SIG-M5 treated with dmso at 0.1 percent for 504 hours (cell line): ENCODE data around the gene IMMP2L.
A peak's percentile ranks its signal among the peaks of the same experiment; 100 is the strongest.

Source experiments
- DNase-seq: peaks from one replicate; lab custom pipeline; 2025; ENCODE audit not compliant: unreplicated experiment; lab: John Stamatoyannopoulos, UW

IMMP2L gene

DNA sequence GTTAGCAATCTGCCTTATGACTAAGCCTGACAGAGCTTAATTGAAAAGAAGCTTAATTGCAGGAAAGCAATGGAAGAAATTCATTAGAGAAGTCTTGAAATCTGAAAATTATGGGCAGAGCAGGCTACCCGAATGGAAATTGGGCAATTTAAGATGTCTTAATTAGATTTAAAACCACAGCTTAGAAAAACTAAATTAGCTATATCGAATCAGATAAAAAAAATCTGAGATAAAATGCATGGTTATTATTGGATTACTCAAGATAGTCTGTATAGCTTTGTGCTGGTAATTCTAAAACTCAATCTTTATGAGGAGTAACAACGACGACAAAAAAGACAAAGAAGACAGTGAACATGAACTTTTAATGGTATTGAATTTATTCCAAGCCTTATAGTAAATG lies 719.5 kb downstream of the IMMP2L start:
- DNase-seq = no peak

DNA sequence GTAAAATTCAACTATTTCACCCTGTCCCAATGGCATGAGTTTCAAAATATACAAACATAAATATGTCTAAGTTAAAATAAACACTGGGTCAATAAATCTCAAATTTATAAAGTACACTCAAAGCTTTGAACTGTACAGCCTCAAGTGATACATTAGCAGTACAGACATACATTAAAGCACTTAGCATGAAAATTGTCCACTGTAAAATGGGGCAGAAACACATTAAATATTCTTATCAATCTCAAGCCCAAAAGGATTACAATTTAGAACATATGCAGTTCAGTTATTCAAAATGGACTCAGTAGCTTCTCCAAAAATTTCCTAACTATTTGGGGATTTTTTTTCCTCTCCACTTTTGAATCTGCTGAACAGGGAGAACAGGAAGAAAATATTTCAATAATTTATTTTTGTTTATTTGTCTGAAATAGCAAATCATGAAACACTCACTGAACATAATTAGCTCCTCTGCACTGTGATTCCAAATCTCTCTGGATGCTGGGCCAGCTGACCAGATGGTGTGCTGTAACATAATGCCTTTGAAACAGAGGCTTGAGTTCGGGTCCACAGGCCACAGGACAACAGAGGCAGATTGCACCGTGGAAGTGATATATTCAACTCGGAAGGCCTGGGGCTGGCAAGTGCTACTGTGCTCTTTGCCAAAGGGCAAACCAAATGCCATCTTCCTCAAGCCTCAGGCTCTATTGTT lies 720.3 kb downstream of the IMMP2L start:
- no peak for DNase-seq

DNA sequence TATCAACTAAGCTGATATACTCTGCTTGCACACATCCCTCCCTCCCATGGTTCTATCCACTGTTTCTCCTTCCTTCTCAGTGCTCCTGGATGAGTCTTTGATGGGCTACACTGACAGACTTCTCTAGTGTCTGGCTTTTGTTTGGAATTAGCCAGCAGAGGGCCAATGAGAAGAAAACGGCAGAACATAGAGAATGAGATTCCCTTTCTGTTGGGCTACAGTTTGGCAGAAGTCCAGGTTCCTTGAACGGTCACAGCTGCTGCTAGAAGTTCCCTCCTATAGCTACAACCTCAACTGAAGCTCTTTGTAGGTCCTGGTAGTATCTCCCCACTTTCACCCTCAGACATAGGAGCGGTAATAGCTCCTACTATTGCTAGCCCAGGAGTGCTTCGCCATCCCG lies 722.4 kb downstream of the IMMP2L start:
- peak; percentile 39 for DNase-seq

DNA sequence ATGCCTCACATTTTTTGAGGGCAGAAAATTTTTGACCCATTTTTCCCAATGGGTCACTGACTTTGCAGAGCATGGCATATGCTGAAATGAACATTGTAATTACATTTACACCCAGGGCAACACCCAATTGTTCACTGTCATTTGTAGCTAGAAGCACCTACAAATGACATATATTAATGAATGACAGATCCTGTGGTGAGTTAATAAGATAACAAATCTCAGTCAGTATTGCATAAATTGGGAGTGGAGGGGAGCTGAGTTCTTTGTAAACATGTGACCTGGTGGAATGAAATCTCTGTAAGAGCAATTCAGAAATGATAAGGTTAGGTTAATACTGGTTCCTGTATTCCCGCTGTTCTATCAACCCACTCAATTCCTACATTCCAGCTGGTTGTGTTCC lies 726.4 kb downstream of the IMMP2L start:
- DNase-seq = no peak

DNA sequence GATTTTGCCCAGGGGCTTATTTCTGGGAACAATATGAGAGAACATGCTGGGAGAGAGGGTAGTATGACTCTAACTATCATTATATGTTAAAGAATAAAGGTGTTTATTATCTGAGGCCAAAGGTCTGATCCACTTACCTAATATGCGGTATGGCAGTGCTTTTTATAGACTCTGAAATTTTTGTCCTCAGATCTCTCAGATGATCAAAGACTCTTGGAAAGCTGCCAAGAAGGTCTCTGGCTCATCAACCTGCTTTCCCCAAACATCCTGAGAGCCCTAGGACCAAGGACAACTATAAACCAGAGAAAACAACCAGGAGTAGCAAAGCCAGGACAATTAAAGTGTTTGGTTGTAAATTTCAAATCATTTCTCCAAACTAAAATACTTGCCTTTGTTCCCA lies 727.1 kb downstream of the IMMP2L start:
- DNase-seq = no peak

DNA sequence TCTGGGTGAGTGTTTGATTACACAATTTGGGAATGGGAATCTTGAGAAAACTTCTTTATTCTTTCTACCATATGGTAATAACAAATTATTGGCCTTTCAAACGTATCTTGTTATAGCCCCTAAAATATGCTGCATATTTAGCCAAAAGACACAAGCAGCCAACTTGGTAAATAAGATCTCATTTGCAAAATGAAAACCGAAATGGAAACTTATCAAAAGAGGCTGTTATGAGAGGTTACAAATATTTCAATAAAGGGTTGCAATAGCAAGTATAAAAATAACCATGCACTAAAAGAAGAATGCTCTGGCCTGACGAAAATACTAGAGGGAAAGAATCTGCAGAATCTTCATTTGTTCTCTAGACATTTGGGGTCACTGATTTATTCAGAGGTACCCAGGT lies 730.9 kb downstream of the IMMP2L start:
- DNase-seq = no peak

DNA sequence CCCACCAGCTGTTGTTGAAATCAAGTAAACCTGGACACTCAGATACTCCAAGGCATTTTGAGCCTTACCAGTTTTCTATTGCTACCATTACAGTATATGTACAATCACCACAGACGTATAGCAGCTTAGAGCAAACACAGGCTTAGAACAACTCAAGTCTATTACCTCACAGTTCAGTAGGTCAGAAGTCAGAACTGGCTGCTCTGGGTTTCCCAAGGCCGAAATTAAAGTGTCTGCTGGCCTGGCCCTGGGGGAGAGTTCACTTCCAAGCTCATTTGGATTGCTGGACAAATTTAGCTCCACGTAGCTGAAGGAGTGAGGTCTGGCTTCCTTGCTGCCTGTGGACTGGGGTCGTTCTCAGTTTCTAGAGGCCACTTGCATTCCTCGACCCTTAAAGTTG lies 731.5 kb downstream of the IMMP2L start:
- peak; percentile 8 for DNase-seq

DNA sequence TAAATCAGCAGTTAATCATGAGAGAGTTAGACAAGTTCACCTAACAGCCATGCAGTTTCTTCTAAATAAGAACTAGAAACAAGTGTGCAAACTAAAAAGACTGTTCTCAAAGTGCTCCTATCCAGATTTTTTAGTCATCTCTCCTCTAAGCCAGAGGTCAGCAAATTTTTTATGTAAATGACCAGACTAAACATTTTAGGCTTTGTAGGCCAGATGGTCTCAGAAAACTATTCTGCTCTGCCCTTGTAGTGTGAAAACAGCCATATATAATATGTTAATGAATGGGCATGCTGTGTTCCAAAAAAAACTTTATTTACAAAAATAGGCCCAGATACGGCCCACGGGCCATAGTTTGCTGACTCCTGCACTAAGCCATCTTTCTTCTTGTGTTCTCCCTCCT lies 734.4 kb downstream of the IMMP2L start:
- no peak for DNase-seq

DNA sequence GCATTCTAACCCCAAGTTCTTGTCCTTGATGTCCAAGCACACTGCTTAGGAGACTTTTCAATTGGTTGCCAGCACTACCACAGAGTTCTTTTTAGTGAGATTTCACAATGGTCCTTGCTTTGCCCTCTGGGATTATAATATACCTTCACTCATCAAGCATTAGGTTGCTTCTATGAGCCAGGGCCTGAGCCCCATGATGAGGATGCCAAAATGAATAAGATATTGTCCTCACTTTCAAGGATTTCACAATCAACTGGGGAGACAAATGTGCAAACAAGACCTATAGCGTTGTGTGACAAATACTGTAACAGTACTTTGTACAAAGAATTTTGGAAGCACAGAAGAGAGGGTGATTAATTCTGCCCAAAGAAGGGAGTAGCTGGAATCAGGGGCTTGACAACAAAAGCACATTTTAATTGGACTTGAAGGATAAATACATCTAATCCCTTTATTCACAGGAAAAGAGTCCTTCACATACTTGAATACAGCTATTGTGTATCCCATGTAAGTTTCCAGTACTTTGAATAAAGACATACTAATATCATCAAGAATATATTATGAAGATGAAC lies 734.9 kb downstream of the IMMP2L start:
- DNase-seq = no peak

DNA sequence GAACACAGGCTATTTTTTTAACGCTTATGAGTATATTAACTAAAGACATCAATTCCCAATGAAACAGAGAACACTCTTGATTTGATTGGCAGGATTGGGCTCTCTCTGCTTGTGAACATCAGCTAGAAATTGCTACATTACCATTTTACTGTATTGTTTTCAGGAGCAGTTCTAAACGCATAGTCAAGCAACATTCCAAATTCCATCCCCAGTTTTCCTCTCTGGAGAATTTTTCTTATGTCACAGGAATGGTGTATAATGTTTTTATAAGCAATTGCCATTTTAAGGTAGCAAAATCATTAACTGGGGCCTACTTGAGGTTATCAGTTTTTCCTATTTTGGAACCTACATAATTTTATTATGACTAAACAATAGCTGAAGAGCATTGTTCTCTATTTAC lies 748.3 kb downstream of the IMMP2L start:
- no peak for DNase-seq

DNA sequence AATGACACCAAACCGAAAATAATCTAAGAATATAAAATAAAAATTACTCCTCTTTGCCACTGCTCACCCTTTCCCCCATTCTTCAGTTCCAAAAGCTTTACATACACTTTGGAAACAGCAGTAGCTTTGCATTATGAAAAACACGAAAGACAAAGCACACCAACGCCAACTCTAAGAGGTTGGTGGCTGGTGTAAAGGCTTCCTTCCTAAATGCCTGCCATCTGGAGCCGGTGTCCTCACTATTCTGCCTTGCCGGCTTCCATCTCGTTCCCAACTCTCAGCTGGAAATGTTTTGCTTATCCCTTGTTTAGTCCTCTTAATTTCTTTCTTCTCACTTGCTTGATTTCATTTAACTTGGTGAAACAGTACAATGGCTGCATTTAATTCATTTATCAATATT lies 752.5 kb downstream of the IMMP2L start:
- no peak for DNase-seq

DNA sequence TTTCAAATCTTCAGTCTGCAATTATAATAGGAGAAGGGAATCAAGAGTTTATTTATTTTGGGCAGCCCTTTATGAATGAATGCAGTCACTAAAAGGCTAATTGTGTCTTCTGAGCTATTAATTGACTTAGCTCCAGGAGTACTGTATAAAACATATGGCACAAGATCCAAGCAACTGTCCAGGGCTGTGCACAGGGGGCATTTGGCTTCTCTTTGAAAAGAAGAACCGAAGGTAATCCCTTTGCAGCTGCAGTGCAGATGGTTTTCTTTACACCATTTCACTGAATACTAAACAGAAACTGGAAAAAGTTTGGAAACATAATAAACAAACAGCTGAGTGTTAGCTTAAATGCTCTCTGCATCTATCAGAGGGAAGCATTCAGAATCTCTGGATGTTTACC lies 753.9 kb downstream of the IMMP2L start:
- no peak for DNase-seq

DNA sequence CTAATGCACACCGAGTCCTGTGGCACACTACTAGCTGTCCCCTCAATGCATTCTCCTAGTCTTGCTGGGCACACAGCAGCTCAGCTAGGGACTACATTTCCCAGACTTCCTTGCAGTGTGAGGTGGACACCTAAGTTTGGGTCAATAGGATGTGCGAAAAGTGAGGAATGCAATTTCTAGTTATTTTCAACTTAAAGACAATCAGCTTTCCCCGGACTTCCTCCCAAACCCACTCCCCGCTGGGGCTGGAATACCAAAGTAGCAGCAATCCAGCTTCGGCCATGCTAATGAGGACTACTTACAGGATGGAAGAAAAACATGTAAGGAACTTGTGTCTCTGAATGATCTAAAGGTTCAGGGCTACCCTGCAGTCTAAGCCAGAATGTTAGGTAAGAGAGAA lies 757.8 kb downstream of the IMMP2L start:
- no peak for DNase-seq

DNA sequence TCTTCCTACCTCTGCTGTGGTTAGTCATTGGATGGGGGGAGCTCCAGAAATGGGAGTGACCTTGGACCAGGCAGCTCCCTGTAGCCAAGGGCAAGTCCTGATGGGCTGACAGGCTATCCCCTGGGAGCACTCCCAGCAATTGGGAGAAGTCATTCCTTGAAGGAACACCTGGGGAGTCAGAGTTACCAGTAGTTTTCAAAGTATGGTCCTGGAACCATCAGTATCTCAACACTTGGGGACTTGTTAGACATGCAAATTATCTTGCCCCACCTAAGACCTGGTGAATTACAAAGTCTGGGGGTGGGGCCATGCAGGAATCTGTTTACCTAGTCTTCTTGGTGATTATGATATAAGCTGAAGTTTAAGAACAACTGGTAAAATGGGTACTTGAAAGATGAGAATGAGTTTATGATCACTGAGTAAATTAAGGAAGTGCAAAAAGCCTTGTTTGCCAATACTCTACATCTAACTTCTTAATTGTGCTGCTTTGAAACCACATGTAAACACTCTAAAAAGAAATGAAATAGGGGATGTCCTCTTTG lies 758.6 kb downstream of the IMMP2L start:
- no peak for DNase-seq

DNA sequence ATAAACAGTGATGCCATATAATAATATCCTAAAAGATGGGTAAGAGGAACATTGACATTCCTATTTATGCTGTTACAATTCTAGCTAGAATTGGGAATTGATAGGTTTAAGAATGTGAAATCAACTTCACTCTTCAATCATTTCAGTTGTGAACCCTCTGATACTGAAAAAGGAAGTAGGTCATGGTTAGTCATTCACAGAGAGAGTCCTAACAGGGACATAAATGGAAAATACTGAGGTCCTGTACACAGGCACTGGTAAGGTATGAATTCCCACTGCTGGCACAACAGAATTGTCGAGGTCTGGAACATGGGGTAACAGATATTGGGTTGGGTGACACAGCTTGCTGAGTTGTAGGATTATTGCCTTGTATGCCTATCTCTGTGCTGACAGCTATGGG lies 760.8 kb downstream of the IMMP2L start:
- DNase-seq = no peak

DNA sequence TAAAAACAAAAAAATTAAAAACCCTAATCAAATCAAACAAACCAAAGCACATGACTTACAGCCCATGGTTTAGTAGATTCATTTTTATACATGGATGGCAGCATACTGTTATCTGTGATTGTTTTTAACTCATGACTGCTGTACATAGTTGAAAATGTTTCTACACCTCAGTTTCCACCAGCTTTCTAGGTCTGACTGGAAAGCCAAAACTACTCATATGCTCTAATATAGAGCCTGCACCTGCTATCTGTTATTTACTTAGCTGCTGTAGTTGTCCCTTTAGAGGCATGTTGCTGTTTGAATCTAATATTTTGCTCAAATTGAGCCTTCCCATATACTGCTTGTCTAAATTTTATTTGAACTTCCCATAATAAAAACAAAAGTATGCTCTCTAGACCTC lies 761.3 kb downstream of the IMMP2L start:
- no peak for DNase-seq

DNA sequence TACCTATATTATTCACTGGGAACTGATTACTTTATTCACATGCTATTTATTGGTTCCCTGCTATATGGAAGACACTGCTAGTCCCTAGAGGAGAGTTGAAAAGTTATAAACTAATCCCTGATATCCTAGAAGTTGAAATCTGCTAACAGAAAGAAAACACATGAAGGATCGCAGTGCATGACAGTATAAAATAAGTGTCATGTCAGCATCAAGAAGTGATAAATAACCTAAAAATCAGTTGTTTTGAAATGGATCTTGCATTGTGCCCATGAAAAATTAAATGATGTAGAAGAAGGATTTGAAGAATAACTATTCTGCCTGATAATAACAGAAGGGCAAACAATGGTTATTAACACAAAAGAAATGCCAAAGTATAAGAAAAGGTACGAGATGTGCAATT lies 764.6 kb downstream of the IMMP2L start:
- no peak for DNase-seq

DNA sequence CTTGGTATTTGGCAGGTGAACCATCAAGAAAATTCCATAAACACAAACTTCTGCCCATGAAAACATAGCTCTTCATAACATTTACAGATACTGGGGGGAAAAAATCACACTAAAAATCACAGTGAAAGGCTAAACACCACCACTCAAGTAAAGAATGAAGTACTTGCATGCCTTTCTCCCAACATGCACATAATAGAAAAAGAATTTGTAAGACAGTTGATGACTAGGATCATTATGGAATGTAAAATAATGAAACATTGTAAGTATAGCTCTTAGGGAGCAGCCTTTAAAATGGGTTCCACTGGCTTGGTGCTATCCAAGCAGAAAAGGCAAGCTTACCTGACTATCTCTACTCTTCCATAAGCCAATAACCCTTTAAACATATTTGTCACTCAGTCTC lies 771.3 kb downstream of the IMMP2L start:
- DNase-seq = no peak

DNA sequence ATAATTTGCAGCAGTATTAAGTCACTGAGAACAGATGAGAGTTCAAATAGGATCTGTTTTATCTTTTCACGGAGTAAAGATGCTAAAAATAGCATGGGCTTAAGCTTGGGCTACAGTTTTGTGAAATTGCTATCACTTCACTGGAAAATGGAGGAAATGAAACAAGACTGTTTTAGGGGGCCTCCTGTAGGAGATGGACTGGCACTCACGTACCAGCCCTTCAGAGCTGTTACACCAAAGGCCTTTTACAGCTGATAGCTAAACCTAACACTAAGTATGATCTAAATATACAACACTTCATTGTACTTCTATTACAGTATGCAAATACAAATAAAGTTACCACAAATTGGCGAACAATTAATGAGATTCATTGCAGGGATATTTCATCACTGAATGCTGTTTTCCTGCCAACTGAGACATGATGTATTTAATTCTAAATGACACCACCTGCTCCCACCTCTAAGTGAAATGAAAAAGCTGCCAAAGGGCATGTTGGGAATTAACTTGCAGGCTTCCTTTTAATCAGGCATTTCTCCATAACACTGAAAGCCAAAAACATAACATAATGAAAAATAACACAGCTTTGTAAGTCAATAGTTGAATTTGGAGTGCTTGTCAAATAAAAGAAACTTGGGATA lies 775.8 kb downstream of the IMMP2L start:
- DNase-seq = peak; percentile 48

DNA sequence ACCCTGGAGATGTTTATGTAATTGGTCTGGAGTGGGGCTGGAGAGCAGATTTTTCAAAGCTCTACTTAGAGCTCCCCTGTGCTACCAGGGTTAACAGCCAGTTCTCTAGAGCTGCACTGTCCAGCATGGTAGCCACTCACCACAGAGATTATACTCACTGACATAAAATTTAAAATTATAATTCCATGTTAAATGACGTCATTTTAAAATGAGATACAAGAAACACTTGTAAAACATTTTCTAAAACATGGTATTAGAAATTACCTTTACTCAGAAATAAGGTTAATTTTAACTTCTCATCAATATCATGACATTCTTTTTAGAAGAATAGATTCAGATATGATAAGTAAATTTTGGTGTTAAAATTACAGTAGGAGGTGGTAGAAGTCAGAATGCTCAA lies 777.5 kb downstream of the IMMP2L start:
- DNase-seq = no peak

DNA sequence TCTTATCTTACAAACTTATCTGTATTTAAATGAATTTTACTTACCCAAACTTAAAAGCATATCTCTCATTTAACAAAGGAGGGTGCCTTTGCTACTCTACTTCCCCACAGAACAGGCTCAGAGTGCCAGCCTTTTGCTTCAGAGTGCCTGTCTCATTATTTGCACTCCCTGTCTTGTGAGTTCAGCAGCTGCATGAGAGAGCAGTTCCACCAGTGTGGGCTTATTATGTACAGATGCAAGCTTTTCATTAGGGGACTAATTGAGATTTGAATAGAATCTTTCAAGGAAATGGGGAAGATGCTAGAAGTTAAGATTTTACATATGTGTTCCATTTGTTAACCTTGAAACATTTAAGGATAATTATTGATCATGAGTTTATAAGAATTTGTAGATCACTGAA lies 781.6 kb downstream of the IMMP2L start:
- no peak for DNase-seq

DNA sequence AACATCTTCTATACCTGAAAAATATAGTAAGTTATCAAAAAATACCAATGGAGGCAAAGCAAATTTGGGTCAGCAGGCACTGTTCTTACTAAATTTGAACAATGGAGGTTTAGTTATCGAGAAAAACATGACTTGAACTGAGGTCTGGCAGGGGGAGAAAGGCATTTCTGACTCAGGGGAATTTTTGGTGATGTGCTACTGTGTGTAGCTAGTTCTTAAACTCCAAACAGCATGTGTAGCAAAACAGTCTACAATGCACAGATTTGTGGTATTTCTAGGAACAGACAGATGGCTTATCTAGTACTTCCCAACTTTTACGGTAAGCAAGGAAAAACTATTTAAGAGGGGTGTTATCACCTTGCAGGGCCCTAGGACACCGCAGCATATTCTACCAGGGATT lies 783.0 kb downstream of the IMMP2L start:
- DNase-seq = no peak

DNA sequence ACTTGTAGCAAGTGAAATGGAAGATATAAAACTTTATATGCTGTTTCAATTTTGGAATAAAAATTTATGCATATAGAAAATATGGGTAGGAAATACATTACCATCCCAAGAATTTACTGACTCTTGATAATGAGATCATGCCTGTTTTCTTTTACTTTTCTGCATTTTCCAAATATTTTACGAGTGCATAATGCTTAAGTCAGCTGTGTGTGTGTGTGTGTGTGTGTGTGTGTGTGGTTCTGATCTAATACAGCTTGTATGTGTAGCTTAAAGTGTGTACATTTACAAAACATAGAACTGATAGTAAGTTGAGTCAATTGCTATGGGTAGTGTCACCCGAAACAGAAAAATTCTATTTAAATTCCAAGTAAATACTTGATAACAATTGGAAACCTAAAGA lies 787.2 kb downstream of the IMMP2L start:
- DNase-seq = no peak
